Activated CD8-positive, alpha-beta memory T cell treated with anti-CD3 and anti-CD28 coated beads for 1 hour (primary cell): ENCODE measurements around the gene AMPD3.

Source experiments
- DNase-seq, 2 donors: peaks; one replicate each; pipeline ENCODE4 v3.0.0-alpha.2; 2020; ENCODE audit warnings: low read depth in 1 of 2; ENCODE audit errors: extremely low read depth in 1 of 2

AMPD3 gene

GRCh38 chr11:10528121-10528520, 73.1 kb downstream of the AMPD3 start:
- DNase-seq = no peak

- no peak for DNase-seq
These were observed 74.2 kb downstream of the AMPD3 start for GRCh38 chr11:10529279-10529678.

GRCh38 chr11:10532526-10532925, 77.5 kb downstream of the AMPD3 start:
- no peak for DNase-seq

GRCh38 chr11:10533323-10533722, 78.3 kb downstream of the AMPD3 start:
- no peak for DNase-seq

- no peak for DNase-seq
These were observed 79.3 kb downstream of the AMPD3 start for GRCh38 chr11:10534316-10534715.

- DNase-seq = no peak
These were observed 82.5 kb downstream of the AMPD3 start for GRCh38 chr11:10537600-10537999.

GRCh38 chr11:10538924-10539323, 83.9 kb downstream of the AMPD3 start:
- no peak for DNase-seq

- no peak for DNase-seq
These were observed 84.3 kb downstream of the AMPD3 start for GRCh38 chr11:10539339-10539738.

DNA sequence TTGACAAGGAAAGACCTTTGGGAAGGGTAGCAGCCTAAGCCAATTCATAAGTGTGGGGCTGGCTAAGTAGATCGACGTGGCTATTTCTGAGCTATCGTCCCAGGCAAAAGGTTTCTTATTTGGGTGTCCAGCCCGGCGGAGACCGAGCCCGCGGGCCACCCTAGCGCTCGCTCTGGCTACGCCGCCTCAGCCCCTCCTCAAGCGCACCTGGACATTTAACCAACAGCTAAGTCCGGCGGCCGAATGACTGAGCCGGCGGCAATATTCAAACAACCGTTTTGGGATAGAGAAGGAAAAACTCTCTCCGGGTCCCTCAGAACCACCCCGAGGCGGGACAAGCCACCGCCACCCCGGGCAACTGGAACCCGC, 85.5 kb downstream of the AMPD3 start:
- no peak for DNase-seq

GRCh38 chr11:10540915-10541560, 86.0 kb downstream of the AMPD3 start, which contains the start of gene RNF141:
TSS of gene RNF141 (minus strand) at chr11:10541187. CDS start at chr11:10534158, 7,029 bp downstream.
- DNase-seq = peak; percentile 79 to 98

- DNase-seq = no peak
These were observed 86.5 kb downstream of the AMPD3 start for GRCh38 chr11:10541561-10541930.

- no peak for DNase-seq
These were observed 87.7 kb downstream of the AMPD3 start for GRCh38 chr11:10542776-10543175.

- no peak for DNase-seq
These were observed 88.7 kb downstream of the AMPD3 start for GRCh38 chr11:10543782-10544181.

- DNase-seq = no peak
These were observed 89.7 kb downstream of the AMPD3 start for GRCh38 chr11:10544491-10545465.

GRCh38 chr11:10550503-10551289, 95.6 kb downstream of the AMPD3 start:
- no peak for DNase-seq

DNA sequence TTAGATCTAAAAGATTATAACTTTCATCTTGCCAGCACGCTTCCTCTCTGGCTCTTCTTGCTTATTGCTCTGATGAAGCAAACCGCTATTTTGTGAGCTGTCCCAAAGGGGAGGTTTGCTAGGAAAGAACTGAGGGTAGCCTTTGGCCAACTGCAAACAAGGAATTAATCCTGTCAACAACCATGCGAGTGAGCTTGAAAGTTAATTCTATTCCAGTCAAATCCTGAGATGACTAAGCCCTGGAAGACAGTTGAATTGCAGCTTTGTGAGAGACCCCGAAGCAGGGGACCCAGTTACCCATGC, 96.2 kb downstream of the AMPD3 start:
- DNase-seq = no peak

DNA sequence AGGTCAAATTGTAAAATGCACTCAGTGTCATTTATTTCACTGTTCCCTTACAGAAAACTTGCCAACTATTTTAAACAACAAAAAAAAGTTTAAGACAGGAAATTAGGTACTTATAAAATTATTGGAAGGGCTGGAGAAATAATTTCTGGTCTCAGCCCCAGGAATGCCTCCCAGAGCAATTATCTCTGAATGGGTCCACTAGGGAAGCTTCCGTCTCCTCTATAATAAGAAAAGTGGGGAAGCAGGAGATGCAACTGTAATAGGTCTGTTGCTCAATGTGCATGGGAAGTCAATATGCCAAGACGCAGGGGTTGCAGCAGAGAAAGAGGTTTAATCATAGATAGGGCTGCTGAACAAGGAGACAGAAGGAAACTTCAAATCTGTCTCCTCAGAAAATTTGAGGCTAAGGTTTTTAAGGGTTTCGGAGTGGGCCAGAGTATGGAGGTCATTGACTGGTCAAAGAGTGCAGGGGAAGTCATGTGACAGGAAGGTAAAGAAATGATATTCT, 96.8 kb downstream of the AMPD3 start:
- DNase-seq = no peak

DNA sequence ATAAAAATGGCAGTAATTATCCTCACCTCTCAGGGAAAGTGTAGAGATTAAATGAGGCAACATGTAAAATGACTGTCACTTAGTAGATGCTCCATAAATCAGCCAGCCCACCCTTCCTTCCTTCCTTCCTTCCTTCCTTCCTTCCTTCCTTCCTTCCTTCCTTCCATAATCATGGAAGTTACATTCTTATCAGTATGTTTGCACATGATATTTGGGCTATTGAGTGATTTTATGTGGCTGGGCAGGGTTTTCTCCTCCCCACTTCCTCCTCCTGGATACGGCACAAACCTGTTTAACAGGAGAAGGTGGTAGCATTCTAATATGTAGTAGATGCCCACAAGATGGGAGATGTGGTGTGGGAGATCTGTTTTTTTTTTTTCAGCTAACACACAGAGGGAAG, 101.5 kb downstream of the AMPD3 start:
- DNase-seq = no peak
